Neural cell (in vitro differentiated cells): ENCODE data around the gene GLIS2. TPM values are rescaled to one million over a fixed set of nuclear protein-coding genes. Genes with fewer than 3 reads are reported as not detected.

Source experiments
- H2AFZ ChIP-seq: fragments of 200-600, 300-800 bp; sonication (generic), shearing (Covaris generic); 2 replicates; pipeline ENCODE4 v1.6.0; 2014; ENCODE audit warnings: low read depth, mild to moderate bottlenecking, antibody characterized with exemption, low read length, moderate library complexity
- H3F3A ChIP-seq: fragments of 200-600 bp; shearing (Covaris generic); 2 replicates; pipeline ENCODE4 v1.6.1; 2016; ENCODE audit warnings: mild to moderate bottlenecking, moderate library complexity, mixed read lengths, antibody characterized with exemption, low read length; ENCODE audit not compliant: insufficient read depth, poor library complexity, severe bottlenecking
- H3K27ac ChIP-seq: fragments of 200-600, 300-800 bp; sonication (generic), shearing (Covaris generic); 2 replicates; pipeline ENCODE4 v1.5.1; 2014; ENCODE audit warnings: mild to moderate bottlenecking, low read length, moderate library complexity
- H3K27me3 ChIP-seq: fragments of 300-800, 200-600 bp; sonication (generic), shearing (Covaris generic); 2 replicates; pipeline ENCODE4 v1.6.0; 2014; ENCODE audit warnings: mild to moderate bottlenecking, low read depth, low read length, moderate library complexity; ENCODE audit not compliant: insufficient read depth
- H3K36me3 ChIP-seq: fragments of 300-800, 200-600 bp; sonication (generic), shearing (Covaris generic); 2 replicates; pipeline ENCODE4 v1.5.1; 2014; ENCODE audit warnings: mild to moderate bottlenecking, antibody characterized with exemption, low read length, moderate library complexity; ENCODE audit not compliant: insufficient read depth
- H3K4me2 ChIP-seq: fragments of 300-800, 200-600 bp; sonication (generic), shearing (Covaris generic); 2 replicates; pipeline ENCODE4 v1.6.0; 2014; ENCODE audit warnings: mild to moderate bottlenecking, low read length
- H3K4me3 ChIP-seq: fragments of 300-800, 200-600 bp; sonication (generic), shearing (Covaris generic); 2 replicates; pipeline ENCODE4 v1.5.1; 2014; ENCODE audit warnings: mild to moderate bottlenecking, low read length, moderate library complexity
- H3K79me2 ChIP-seq: fragments of 200-600 bp; shearing (Covaris generic); replicated peaks from 2 replicates; pipeline ENCODE4 v1.6.0; 2014; ENCODE audit warnings: mild to moderate bottlenecking, low read length, moderate library complexity; ENCODE audit not compliant: insufficient read depth
- H3K9ac ChIP-seq: fragments of 300-800, 200-600 bp; sonication (generic), shearing (Covaris generic); 2 replicates; pipeline ENCODE4 v1.6.1; 2016; ENCODE audit warnings: mild to moderate bottlenecking, low read length, mixed read lengths
- H3K9me2 ChIP-seq: fragments of 200-600 bp; shearing (Covaris generic); 2 replicates; pipeline ENCODE4 v1.6.1; 2016; ENCODE audit warnings: mild to moderate bottlenecking, low read length, mixed read lengths; ENCODE audit not compliant: insufficient read depth
- H3K9me3 ChIP-seq: fragments of 200-600, 300-800 bp; sonication (generic), shearing (Covaris generic); 2 replicates; pipeline ENCODE4 v1.6.1; 2016; ENCODE audit warnings: mild to moderate bottlenecking, mixed run types, low read length, moderate library complexity, mixed read lengths
- H4K20me1 ChIP-seq: fragments of 200-600 bp; shearing (Covaris generic); 2 replicates; pipeline ENCODE4 v1.6.1; 2016; ENCODE audit warnings: mild to moderate bottlenecking, mixed run types; ENCODE audit not compliant: insufficient read depth
- CTCF ChIP-seq: fragments of 450-650 bp; IDR thresholded peaks from 2 replicates; pipeline ENCODE4 v1.5.1; 2014; ENCODE audit warnings: antibody characterized with exemption, mild to moderate bottlenecking, moderate library complexity; ENCODE audit not compliant: poor library complexity, severe bottlenecking
- EP300 ChIP-seq: fragments of 450-650 bp; conservative IDR thresholded peaks from 2 replicates; pipeline ENCODE4 v1.6.1; 2014; ENCODE audit warnings: antibody characterized with exemption, mild to moderate bottlenecking, moderate library complexity; ENCODE audit not compliant: poor library complexity, severe bottlenecking
- EZH2 ChIP-seq: fragments of 200-600, 300-800 bp; shearing (Covaris generic), sonication (generic); IDR thresholded peaks from 2 replicates; pipeline ENCODE4 v1.6.1; 2014; ENCODE audit warnings: antibody characterized with exemption, low read length, borderline replicate concordance, mild to moderate bottlenecking; ENCODE audit not compliant: insufficient read depth, poor library complexity, severe bottlenecking
- MXI1 ChIP-seq: fragments of 450-650 bp; conservative IDR thresholded peaks from 2 replicates; pipeline ENCODE4 v1.6.1; 2014; ENCODE audit warnings: antibody characterized with exemption, mild to moderate bottlenecking; ENCODE audit not compliant: poor library complexity, severe bottlenecking
- POLR2AphosphoS5 ChIP-seq: IDR thresholded peaks from 2 replicates; pipeline ENCODE4 v1.6.1; 2012
- RAD21 ChIP-seq: fragments of 450-650 bp; conservative IDR thresholded peaks from 2 replicates; pipeline ENCODE4 v1.6.1; 2014; ENCODE audit warnings: antibody characterized with exemption, mild to moderate bottlenecking, moderate library complexity
- REST ChIP-seq: IDR thresholded peaks from 2 replicates; pipeline ENCODE4 v1.6.1; 2012; ENCODE audit warnings: borderline replicate concordance
- SMC3 ChIP-seq: fragments of 450-650 bp; conservative IDR thresholded peaks from 2 replicates; pipeline ENCODE4 v1.6.1; 2014; ENCODE audit warnings: antibody characterized with exemption, mild to moderate bottlenecking, moderate library complexity; ENCODE audit not compliant: poor library complexity
- TAF1 ChIP-seq: IDR thresholded peaks from 2 replicates; pipeline ENCODE4 v1.6.1; 2012; ENCODE audit warnings: low read depth
- polyA plus RNA-seq: library from polyadenylated mRNA; depleted of rRNA; stranded (reverse); fragments of >200 nt; gene quantifications from 2 replicates; pipeline ENCODE4 v1.2.3, GENCODE V29; 2014

Gene GLIS2
- polyA plus RNA-seq, 1 donor from 2014 or later, result 2.6 TPM

- peak overlapping the region; percentile 68 for H3K9ac ChIP-seq
These were observed 22.6 kb upstream of the GLIS2 start for GRCh38 chr16:4293181-4293716.

More at GRCh38 chr16:4293181-4293716, 22.6 kb upstream of the GLIS2 start:
- Histone ChIP-seq H3K4me3 (peak overlapping the region; percentile 59), H3K79me2 (no peaks in the 10 kb centered on the region), H3K9me2 (no peaks in the 10 kb centered on the region), H3K36me3 (no peaks in the 10 kb centered on the region), H3K27me3 (no peaks in the 10 kb centered on the region), H2AFZ (peak overlapping the region; percentile 58), H3K4me2 (no peak overlapping the region), H3K27ac (peak overlapping the region; percentile 75), H3K9me3 (no peaks in the 10 kb centered on the region), H4K20me1 (no peaks in the 10 kb centered on the region), H3F3A (no peaks in the 10 kb centered on the region)
- TF ChIP-seq POLR2AphosphoS5, result no peak
- no peak for TF ChIP-seq EZH2
- TF ChIP-seq CTCF, result no peak
- no peak for TF ChIP-seq TAF1
- no peak for TF ChIP-seq SMC3
- TF ChIP-seq MXI1, result no peak
- TF ChIP-seq REST, result no peak
- no peak for TF ChIP-seq EP300
- TF ChIP-seq RAD21, result no peak
